ENCODE data around the gene DOCK3. TPM values are rescaled to one million over a fixed set of nuclear protein-coding genes. Genes with fewer than 3 reads are reported as not detected.
A peak's percentile ranks its signal among the peaks of the same experiment; 100 is the strongest.

The DOCK3 gene
- total RNA-seq, 1 experiment from 2014 or later, result 5.6 TPM

- TF ChIP-seq, protein P1, sequence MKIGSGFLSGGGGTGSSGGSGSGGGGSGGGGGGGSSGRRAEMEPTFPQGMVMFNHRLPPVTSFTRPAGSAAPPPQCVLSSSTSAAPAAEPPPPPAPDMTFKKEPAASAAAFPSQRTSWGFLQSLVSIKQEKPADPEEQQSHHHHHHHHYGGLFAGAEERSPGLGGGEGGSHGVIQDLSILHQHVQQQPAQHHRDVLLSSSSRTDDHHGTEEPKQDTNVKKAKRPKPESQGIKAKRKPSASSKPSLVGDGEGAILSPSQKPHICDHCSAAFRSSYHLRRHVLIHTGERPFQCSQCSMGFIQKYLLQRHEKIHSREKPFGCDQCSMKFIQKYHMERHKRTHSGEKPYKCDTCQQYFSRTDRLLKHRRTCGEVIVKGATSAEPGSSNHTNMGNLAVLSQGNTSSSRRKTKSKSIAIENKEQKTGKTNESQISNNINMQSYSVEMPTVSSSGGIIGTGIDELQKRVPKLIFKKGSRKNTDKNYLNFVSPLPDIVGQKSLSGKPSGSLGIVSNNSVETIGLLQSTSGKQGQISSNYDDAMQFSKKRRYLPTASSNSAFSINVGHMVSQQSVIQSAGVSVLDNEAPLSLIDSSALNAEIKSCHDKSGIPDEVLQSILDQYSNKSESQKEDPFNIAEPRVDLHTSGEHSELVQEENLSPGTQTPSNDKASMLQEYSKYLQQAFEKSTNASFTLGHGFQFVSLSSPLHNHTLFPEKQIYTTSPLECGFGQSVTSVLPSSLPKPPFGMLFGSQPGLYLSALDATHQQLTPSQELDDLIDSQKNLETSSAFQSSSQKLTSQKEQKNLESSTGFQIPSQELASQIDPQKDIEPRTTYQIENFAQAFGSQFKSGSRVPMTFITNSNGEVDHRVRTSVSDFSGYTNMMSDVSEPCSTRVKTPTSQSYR (CRISPR knock-in tag; IDR thresholded peaks at IDR 0.05), result no peak
- no peak for TF ChIP-seq ATF3 (CRISPR knock-in tag; conservative IDR thresholded peaks at IDR 0.05)
- TF ChIP-seq, protein P2, sequence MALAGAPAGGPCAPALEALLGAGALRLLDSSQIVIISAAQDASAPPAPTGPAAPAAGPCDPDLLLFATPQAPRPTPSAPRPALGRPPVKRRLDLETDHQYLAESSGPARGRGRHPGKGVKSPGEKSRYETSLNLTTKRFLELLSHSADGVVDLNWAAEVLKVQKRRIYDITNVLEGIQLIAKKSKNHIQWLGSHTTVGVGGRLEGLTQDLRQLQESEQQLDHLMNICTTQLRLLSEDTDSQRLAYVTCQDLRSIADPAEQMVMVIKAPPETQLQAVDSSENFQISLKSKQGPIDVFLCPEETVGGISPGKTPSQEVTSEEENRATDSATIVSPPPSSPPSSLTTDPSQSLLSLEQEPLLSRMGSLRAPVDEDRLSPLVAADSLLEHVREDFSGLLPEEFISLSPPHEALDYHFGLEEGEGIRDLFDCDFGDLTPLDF (CRISPR knock-in tag; IDR thresholded peaks at IDR 0.05), result no peak
- TF ChIP-seq GRHL2 (CRISPR knock-in tag; IDR thresholded peaks at IDR 0.05; ENCODE audit: insufficient replicate concordance, severe bottlenecking), result no peak
- TF ChIP-seq, protein P3, sequence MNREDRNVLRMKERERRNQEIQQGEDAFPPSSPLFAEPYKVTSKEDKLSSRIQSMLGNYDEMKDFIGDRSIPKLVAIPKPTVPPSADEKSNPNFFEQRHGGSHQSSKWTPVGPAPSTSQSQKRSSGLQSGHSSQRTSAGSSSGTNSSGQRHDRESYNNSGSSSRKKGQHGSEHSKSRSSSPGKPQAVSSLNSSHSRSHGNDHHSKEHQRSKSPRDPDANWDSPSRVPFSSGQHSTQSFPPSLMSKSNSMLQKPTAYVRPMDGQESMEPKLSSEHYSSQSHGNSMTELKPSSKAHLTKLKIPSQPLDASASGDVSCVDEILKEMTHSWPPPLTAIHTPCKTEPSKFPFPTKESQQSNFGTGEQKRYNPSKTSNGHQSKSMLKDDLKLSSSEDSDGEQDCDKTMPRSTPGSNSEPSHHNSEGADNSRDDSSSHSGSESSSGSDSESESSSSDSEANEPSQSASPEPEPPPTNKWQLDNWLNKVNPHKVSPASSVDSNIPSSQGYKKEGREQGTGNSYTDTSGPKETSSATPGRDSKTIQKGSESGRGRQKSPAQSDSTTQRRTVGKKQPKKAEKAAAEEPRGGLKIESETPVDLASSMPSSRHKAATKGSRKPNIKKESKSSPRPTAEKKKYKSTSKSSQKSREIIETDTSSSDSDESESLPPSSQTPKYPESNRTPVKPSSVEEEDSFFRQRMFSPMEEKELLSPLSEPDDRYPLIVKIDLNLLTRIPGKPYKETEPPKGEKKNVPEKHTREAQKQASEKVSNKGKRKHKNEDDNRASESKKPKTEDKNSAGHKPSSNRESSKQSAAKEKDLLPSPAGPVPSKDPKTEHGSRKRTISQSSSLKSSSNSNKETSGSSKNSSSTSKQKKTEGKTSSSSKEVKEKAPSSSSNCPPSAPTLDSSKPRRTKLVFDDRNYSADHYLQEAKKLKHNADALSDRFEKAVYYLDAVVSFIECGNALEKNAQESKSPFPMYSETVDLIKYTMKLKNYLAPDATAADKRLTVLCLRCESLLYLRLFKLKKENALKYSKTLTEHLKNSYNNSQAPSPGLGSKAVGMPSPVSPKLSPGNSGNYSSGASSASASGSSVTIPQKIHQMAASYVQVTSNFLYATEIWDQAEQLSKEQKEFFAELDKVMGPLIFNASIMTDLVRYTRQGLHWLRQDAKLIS (CRISPR knock-in tag; IDR thresholded peaks at IDR 0.05; ENCODE audit: borderline replicate concordance), result no peak
- TF ChIP-seq GTF2I (CRISPR knock-in tag; conservative IDR thresholded peaks at IDR 0.05), result no peak
- TF ChIP-seq RELA (CRISPR knock-in tag; IDR thresholded peaks at IDR 0.05; ENCODE audit: borderline replicate concordance), result no peak
- peak; percentile 54 for TF ChIP-seq HMGXB4 (CRISPR knock-in tag; IDR thresholded peaks at IDR 0.05)
- no peak for TF ChIP-seq KAT7 (CRISPR knock-in tag; IDR thresholded peaks at IDR 0.05; ENCODE audit: borderline replicate concordance)
These were observed 678 bp downstream of the DOCK3 start (continued) for GRCh38 chr3:50675179-50676030.

- H3K4me1 Mint-ChIP-seq, result peaks cover 32% of the 10 kb centered on the region
- ChIA-PET CTCF (interaction anchor here (0.6 to 2.3 kb wide), 25 partner anchors 12 to 905 kb away, joined by 3 to 15 read pairs (median 3); partner anchors contain the start of gene MAPKAPK3), POLR2A (interaction anchor here (1.0 kb wide), 1 partner anchor 303 kb away, joined by 3 read pairs; no protein-coding TSS in a partner anchor)
- peaks cover 30% of the 10 kb centered on the region for H3K27me3 Mint-ChIP-seq (ENCODE audit: low read depth)
- peak; percentile 17; the same call in 1 of the 2 replicates for ATAC-seq
- H3K27ac Mint-ChIP-seq, result no peak overlapping the region
- no peaks in the 10 kb centered on the region for H3K9me3 Mint-ChIP-seq
- no peak for DNase-seq (ENCODE audit: low spot score)
- peak overlapping the region; percentile 76 for H3K4me3 Mint-ChIP-seq
- H3K36me3 Mint-ChIP-seq, result no peaks in the 10 kb centered on the region
- TF ChIP-seq OVOL2 (CRISPR knock-in tag; IDR thresholded peaks at IDR 0.05; ENCODE audit: borderline replicate concordance) (no peak), ATF6 (CRISPR knock-in tag; IDR thresholded peaks at IDR 0.05) (no peak), NR3C1 (CRISPR knock-in tag; conservative IDR thresholded peaks at IDR 0.05; ENCODE audit: low read depth) (no peak), JAZF1 (CRISPR knock-in tag; IDR thresholded peaks at IDR 0.05) (no peak), ATF1 (CRISPR knock-in tag; IDR thresholded peaks at IDR 0.05) (no peak), SOX15 (CRISPR knock-in tag; IDR thresholded peaks at IDR 0.05) (no peak)
- TF ChIP-seq, protein P4, sequence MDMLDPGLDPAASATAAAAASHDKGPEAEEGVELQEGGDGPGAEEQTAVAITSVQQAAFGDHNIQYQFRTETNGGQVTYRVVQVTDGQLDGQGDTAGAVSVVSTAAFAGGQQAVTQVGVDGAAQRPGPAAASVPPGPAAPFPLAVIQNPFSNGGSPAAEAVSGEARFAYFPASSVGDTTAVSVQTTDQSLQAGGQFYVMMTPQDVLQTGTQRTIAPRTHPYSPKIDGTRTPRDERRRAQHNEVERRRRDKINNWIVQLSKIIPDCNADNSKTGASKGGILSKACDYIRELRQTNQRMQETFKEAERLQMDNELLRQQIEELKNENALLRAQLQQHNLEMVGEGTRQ (CRISPR knock-in tag; IDR thresholded peaks at IDR 0.05), result no peak
These were observed 1.4 kb downstream of the DOCK3 start for GRCh38 chr3:50676031-50676705.

All from WTC11 (cell line).